HT-29 (cell line): Measurements from ENCODE around the gene FNDC3B. TPM values are rescaled to one million over a fixed set of nuclear protein-coding genes. Genes with fewer than 3 reads are reported as not detected.
"Not testable (repeated sequence)": the region's sequence is repeated elsewhere in the genome, so short reads cannot be mapped to it uniquely, and the experiment has no call there.

ENCODE experiments used
- DNase-seq: peaks from one replicate; pipeline ENCODE4 v3.0.0-alpha.2; 2015; ENCODE audit warnings: low spot score
- total RNA-seq: library from RNA; depleted of rRNA; stranded (reverse); fragments of >200 nt; shearing (Covaris generic); gene quantifications from 2 replicates; pipeline ENCODE4 v1.2.3, GENCODE V29; 2014

The FNDC3B gene
- total RNA-seq, 1 experiment from 2014 or later: 47.9 TPM

- DNase-seq: no peak
Observed at GRCh38 chr3:172232579-172233212, 193.3 kb downstream of the FNDC3B start.

GRCh38 chr3:172233474-172234277 is 194.3 kb downstream of the FNDC3B start:
- no peak for DNase-seq

GRCh38 chr3:172235698-172236097 is 196.3 kb downstream of the FNDC3B start:
- DNase-seq: no peak

- DNase-seq: no peak
Observed at GRCh38 chr3:172236771-172237742, 197.7 kb downstream of the FNDC3B start.

GRCh38 chr3:172238188-172238587 is 198.8 kb downstream of the FNDC3B start:
- no peak for DNase-seq

GRCh38 chr3:172239218-172239790 is 199.9 kb downstream of the FNDC3B start:
- no peak for DNase-seq

GRCh38 chr3:172241405-172241804 is 202.0 kb downstream of the FNDC3B start:
- no peak for DNase-seq

GRCh38 chr3:172242471-172242870 is 203.1 kb downstream of the FNDC3B start:
- DNase-seq: not testable (repeated sequence)

GRCh38 chr3:172243376-172243775 is 204.0 kb downstream of the FNDC3B start:
- DNase-seq: not testable (repeated sequence)

- DNase-seq: no peak
Observed at GRCh38 chr3:172244011-172244410, 204.6 kb downstream of the FNDC3B start.

GRCh38 chr3:172245241-172245640 is 205.9 kb downstream of the FNDC3B start:
- DNase-seq: no peak

GRCh38 chr3:172246107-172246844 is 206.9 kb downstream of the FNDC3B start:
- DNase-seq: no peak

- DNase-seq: no peak
Observed at GRCh38 chr3:172247525-172248274, 208.3 kb downstream of the FNDC3B start.

GRCh38 chr3:172249039-172249438 is 209.7 kb downstream of the FNDC3B start:
- no peak for DNase-seq

- no peak for DNase-seq
Observed at GRCh38 chr3:172251211-172251610, 211.8 kb downstream of the FNDC3B start.

GRCh38 chr3:172253200-172253599 is 213.8 kb downstream of the FNDC3B start:
- no peak for DNase-seq

GRCh38 chr3:172254542-172254941 is 215.2 kb downstream of the FNDC3B start:
- DNase-seq: no peak

GRCh38 chr3:172255321-172255720 is 215.9 kb downstream of the FNDC3B start:
- not testable (repeated sequence) for DNase-seq

GRCh38 chr3:172256101-172256734 is 216.8 kb downstream of the FNDC3B start:
- no peak for DNase-seq
